GM12874 (cell line): ENCODE results near the gene DCDC1.

ENCODE experiments used
- CTCF ChIP-seq: IDR thresholded peaks from 2 replicates; pipeline ENCODE4 v1.5.1; 2011; ENCODE audit warnings: low read depth, mild to moderate bottlenecking, control low read depth, low read length, moderate library complexity; ENCODE audit not compliant: insufficient read depth

DCDC1 gene

GRCh38 chr11:31408201-31408600 is 38.7 kb upstream of the DCDC1 start:
- no peak for TF ChIP-seq CTCF

DNA sequence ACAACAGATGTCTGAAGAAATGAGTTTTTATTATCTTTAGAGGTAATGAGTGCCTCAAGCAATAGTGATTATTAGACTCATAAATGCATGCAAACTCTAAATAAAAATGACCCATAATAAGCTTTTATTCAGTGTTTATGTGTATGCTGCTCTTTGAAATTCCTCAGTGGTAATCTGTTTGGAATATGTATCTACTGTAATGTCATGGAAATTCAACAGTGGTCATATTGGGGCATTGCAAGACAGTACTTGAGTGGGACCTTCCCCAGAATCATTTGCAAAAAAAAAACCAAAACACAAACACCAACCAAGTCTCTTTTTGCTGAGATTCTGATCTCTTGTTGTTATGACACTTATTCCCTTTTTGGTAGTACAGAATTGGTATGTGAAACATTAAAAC is 35.1 kb upstream of the DCDC1 start:
- no peak for TF ChIP-seq CTCF

- peak; percentile 28; the same call in 1 of the 2 replicates for TF ChIP-seq CTCF
These were observed 27.8 kb upstream of the DCDC1 start for GRCh38 chr11:31397239-31397834.

- no peak for TF ChIP-seq CTCF
These were observed 17.8 kb upstream of the DCDC1 start for GRCh38 chr11:31387379-31387778.

- no peak for TF ChIP-seq CTCF
These were observed 13.6 kb upstream of the DCDC1 start for GRCh38 chr11:31383116-31383515.

DNA sequence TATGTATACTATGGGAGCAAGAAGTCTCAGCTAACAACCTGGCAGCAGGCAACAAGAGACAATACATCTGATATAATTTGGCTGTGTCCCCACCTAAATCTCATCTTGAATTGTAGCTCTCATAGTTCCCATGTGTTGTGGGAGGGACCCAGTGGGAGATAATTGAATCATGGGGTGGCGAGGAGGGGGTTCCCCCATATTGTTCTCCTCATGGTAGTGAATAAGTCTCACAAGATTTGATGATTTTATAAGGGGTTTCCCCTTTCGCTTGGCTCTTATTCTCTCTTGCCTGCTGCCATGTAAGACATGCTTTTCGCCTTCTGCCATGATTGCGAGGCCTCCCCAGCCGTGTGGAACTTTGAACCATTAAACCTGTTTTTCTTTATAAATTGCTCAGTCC is 6.3 kb upstream of the DCDC1 start:
- no peak for TF ChIP-seq CTCF

DNA sequence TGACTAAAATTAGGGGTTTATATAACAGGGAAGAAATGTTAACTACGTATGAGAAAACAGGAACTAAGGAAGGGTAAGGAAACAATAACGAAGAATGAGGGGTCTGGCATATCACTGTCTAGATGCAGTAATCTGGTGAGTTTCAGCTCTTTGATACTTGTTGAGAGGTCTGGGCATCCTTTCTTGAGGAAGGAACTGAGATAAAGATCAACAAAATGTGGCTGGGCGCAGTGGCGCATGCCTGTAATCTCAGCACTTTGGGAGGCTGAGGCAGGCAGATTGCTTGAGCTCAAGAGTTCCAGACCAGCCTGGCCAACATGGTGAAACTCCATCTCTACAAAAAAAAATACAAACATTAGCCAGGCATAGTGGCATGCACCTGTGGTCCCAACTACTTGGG is 2.7 kb downstream of the DCDC1 start:
- TF ChIP-seq CTCF: no peak
